HepG2 (cell line): ENCODE results near the gene RCOR1. TPM values are rescaled to one million over a fixed set of nuclear protein-coding genes. Genes with fewer than 3 reads are reported as not detected.

Source experiments
- ATAC-seq: fragments of 200-7000 bp; cut with Tn5 transposase; 3 replicates; pipeline ENCODE4 v1.9.1; 2020; ENCODE audit warnings: mild to moderate bottlenecking, moderate library complexity
- BruUV-seq: library from RNA; stranded (reverse); fragments of 400-500 nt; replicated peaks from 2 replicates; lab custom pipeline; 2021; lab: Mats Ljungman, UMichigan
- CTCF ChIA-PET: fragments of 300-600 bp; formaldehyde crosslinking; extraction: SDS; loops from one replicate; lab custom pipeline; 2021; ENCODE audit warnings: low total read pairs, inconsistent platforms, low intra/inter-chr PET ratio; lab: Yijun Ruan, JAX
- POLR2A ChIA-PET: fragments of 350-600 bp; sonication (Branson Sonifier 250); formaldehyde crosslinking; loops from one replicate; lab custom pipeline; 2020; ENCODE audit warnings: antibody characterized with exemption, inconsistent platforms; lab: Yijun Ruan, JAX
- DNase-seq: peaks from one replicate; pipeline ENCODE4 v3.0.0-alpha.2; 2015; ENCODE audit warnings: low spot score
- FAIRE-seq: peaks from 3 replicates; lab custom pipeline; 2011; peaks lifted over from hg19 to GRCh38; lab: Jason Lieb, UNC
- H2AFZ ChIP-seq: one replicate; pipeline ENCODE4 v1.6.1; 2011; ENCODE audit warnings: low read length, inconsistent platforms
- H3K27ac ChIP-seq: fragments of 300-600 bp; 3 replicates; pipeline ENCODE4 v1.8.0; 2011; ENCODE audit warnings: mixed run types, mild to moderate bottlenecking, mixed read lengths, low read length, inconsistent platforms; ENCODE audit not compliant: insufficient read depth; ENCODE audit errors: extremely low read length
- H3K27me3 ChIP-seq, 2 experiments: fragments of 200-600 bp in 1 of 2; 2 replicates in 1 of 2; 3 replicates in 1 of 2; pipeline versions ENCODE4 v1.6.0 to v1.8.0; 2011; ENCODE audit warnings: low read length in 2 of 2, mild to moderate bottlenecking in 2 of 2, moderate library complexity in 2 of 2, inconsistent platforms in 1 of 2; ENCODE audit not compliant: insufficient read depth in 2 of 2, control insufficient read depth in 1 of 2
- H3K36me3 ChIP-seq, 2 experiments: fragments of 200-600 bp in 1 of 2; replicated peaks in 1 of 2; 2 replicates in 1 of 2; 3 replicates in 1 of 2; pipeline versions ENCODE4 v1.5.1 to v1.8.0; 2011; ENCODE audit warnings: low read length in 2 of 2, inconsistent platforms in 1 of 2; ENCODE audit not compliant: insufficient read depth in 2 of 2, control insufficient read depth in 1 of 2
- H3K4me1 ChIP-seq: 2 replicates; pipeline ENCODE4 v1.5.1; 2012; ENCODE audit warnings: low read length, inconsistent platforms; ENCODE audit not compliant: insufficient read depth
- H3K4me2 ChIP-seq: 2 replicates; pipeline ENCODE4 v1.6.0; 2011; ENCODE audit warnings: low read depth, low read length, inconsistent platforms
- H3K4me3 ChIP-seq, 3 experiments: fragments of 200-600 bp in 1 of 3; sonication (generic), shearing (Covaris generic) in 1 of 3; replicated peaks in 1 of 3; 2 replicates each; pipeline ENCODE4 v1.5.1; 2011 to 2016; ENCODE audit warnings: low read length in 3 of 3, inconsistent platforms in 2 of 3, low read depth in 2 of 3, mild to moderate bottlenecking in 2 of 3, control low read depth in 1 of 3, mixed read lengths in 1 of 3; ENCODE audit not compliant: insufficient read depth in 1 of 3
- H3K79me2 ChIP-seq: one replicate; pipeline ENCODE4 v1.6.1; 2011; ENCODE audit warnings: low read length, inconsistent platforms; ENCODE audit not compliant: insufficient read depth
- H3K9ac ChIP-seq: 2 replicates; pipeline ENCODE4 v1.6.0; 2011; ENCODE audit warnings: mild to moderate bottlenecking, low read depth, low read length, inconsistent platforms; ENCODE audit not compliant: insufficient read depth
- H3K9me3 ChIP-seq: 2 replicates; pipeline ENCODE4 v1.5.1; 2012; ENCODE audit warnings: mild to moderate bottlenecking, low read length
- H4K20me1 ChIP-seq: 2 replicates; pipeline ENCODE4 v1.6.0; 2011; ENCODE audit warnings: inconsistent platforms, mild to moderate bottlenecking, low read length, moderate library complexity; ENCODE audit not compliant: insufficient read depth
- ASH2L ChIP-seq: fragments of 300-600, 200-600 bp; sonication (generic); IDR thresholded peaks from 2 replicates; pipeline ENCODE4 v1.7.0; 2017; ENCODE audit warnings: low read depth, mild to moderate bottlenecking, moderate library complexity, mixed read lengths, low read length; ENCODE audit not compliant: insufficient read length
- DNMT3B ChIP-seq: conservative IDR thresholded peaks from 2 replicates; pipeline ENCODE4 v1.6.1; 2016; ENCODE audit warnings: missing biosample characterization, control low read depth
- DR1 ChIP-seq: sonication (generic); formaldehyde crosslinking; IDR thresholded peaks from 2 replicates; pipeline ENCODE4 v1.8.0; 2021; ENCODE audit warnings: mild to moderate bottlenecking, missing genetic modification reagents, inconsistent platforms
- RBAK ChIP-seq: sonication (generic); formaldehyde crosslinking; IDR thresholded peaks from 2 replicates; pipeline ENCODE4 v1.5.1; 2020; ENCODE audit warnings: mild to moderate bottlenecking, missing genetic modification reagents
- TARDBP ChIP-seq: sonication (generic); formaldehyde crosslinking; IDR thresholded peaks from 2 replicates; pipeline ENCODE4 v1.8.0; 2022; ENCODE audit warnings: mild to moderate bottlenecking, missing genetic modification reagents
- ZBTB42 ChIP-seq: sonication (generic); formaldehyde crosslinking; IDR thresholded peaks from 2 replicates; pipeline ENCODE4 v1.5.0; 2020; ENCODE audit warnings: mild to moderate bottlenecking, missing genetic modification reagents
- ZFP91 ChIP-seq: sonication (generic); formaldehyde crosslinking; IDR thresholded peaks from 2 replicates; pipeline ENCODE4 v1.9.0; 2022; ENCODE audit warnings: missing genetic modification reagents, mild to moderate bottlenecking, borderline replicate concordance
- ZMYM3 ChIP-seq: sonication (generic); formaldehyde crosslinking; IDR thresholded peaks from 2 replicates; pipeline ENCODE4 v1.5.1; 2020; ENCODE audit warnings: mild to moderate bottlenecking, missing genetic modification reagents
- ZNF121 ChIP-seq: sonication (generic); formaldehyde crosslinking; IDR thresholded peaks from 2 replicates; pipeline ENCODE4 v1.5.0; 2020; ENCODE audit warnings: mild to moderate bottlenecking, missing genetic modification reagents
- ZNF142 ChIP-seq: sonication (generic); formaldehyde crosslinking; IDR thresholded peaks from 2 replicates; pipeline ENCODE4 v1.4.0; 2020; ENCODE audit warnings: missing genetic modification reagents
- ZNF770 ChIP-seq: sonication (generic); formaldehyde crosslinking; IDR thresholded peaks from 2 replicates; pipeline ENCODE4 v1.5.0; 2020; ENCODE audit warnings: mild to moderate bottlenecking, missing genetic modification reagents
- ZNF775 ChIP-seq: sonication (generic); formaldehyde crosslinking; IDR thresholded peaks from 2 replicates; pipeline ENCODE4 v1.4.0; 2020; ENCODE audit warnings: missing genetic modification reagents, mild to moderate bottlenecking, moderate library complexity, borderline replicate concordance
- ZNF850 ChIP-seq: sonication (generic); formaldehyde crosslinking; conservative IDR thresholded peaks from 2 replicates; pipeline ENCODE4 v1.9.0; 2021; ENCODE audit warnings: mild to moderate bottlenecking, missing genetic modification reagents
- WGBS: methylation state at CpG from one replicate; pipeline ENCODE4 v1.1.6; 2017; ENCODE audit warnings: low lambda C conversion rate; 5-methylcytosine and 5-hydroxymethylcytosine counted together
- in situ Hi-C: cut with HindIII; loops from 2 replicates; pipeline ENCODE4 v1.10.0; 2017; ENCODE audit warnings: low pct_unique_long_range_greater_than_20kb; ENCODE audit not compliant: extremely low pct_ligation_motif_present
- intact Hi-C: fragments of 100-400 bp; cut with micrococcal nuclease; formaldehyde crosslinking; loops from one replicate; pipeline ENCODE4 v1.10.0; 2022; ENCODE audit not compliant: unreplicated experiment
- polyA plus RNA-seq, 8 experiments: library from polyadenylated mRNA; depleted of rRNA in 3 of 8; stranded (reverse) in 7 of 8; unstranded in 1 of 8; fragments of >200 nt; fragmentation: Illumina TruSeq in 4 of 8; extraction: Trizol in 4 of 8; gene quantifications; 2 replicates each; pipeline versions ENCODE4 v1.2.1 to v1.2.3, GENCODE V29; 2011 to 2016; ENCODE audit warnings: low read depth in 4 of 8, missing spikeins in 1 of 8, mixed read lengths in 1 of 8; ENCODE audit not compliant: insufficient read depth in 1 of 8
- total RNA-seq, 5 experiments: library from RNA; depleted of rRNA; stranded (reverse); fragments of >200 nt; fragmentation: Illumina TruSeq; extraction: Trizol; gene quantifications; 2 replicates each; pipeline ENCODE4 v1.2.3, GENCODE V29; 2016; ENCODE audit warnings: low read depth in 1 of 5

The RCOR1 gene
- total and polyA plus RNA-seq, 2 of the 13 experiments (the other 11 are each of a cell fraction or from before 2014, with no cell fraction given), result 10.2 to 11.1 TPM

GRCh38 chr14:102671410-102671809 is 79.0 kb downstream of the RCOR1 start:
- H3K9me3 ChIP-seq, result no peaks in the 10 kb centered on the region
- H3K27me3 ChIP-seq, result no peaks in the 10 kb centered on the region
- peaks cover 18% of the 10 kb centered on the region for H3K4me1 ChIP-seq
- no peak overlapping the region for H2AFZ ChIP-seq
- ATAC-seq, result no peak
- in situ Hi-C loops, result no loop called here
- FAIRE-seq, result no peak
- H3K36me3 ChIP-seq, result no peaks in the 10 kb centered on the region; a peak in 1 of 5 replicates
- H3K27ac ChIP-seq, result no peak overlapping the region
- ChIA-PET POLR2A (interaction anchor here (0.6 kb wide), 1 partner anchor 25 kb away, joined by 4 read pairs; no protein-coding TSS in a partner anchor), CTCF (no interaction called here)
- no peak overlapping the region for H3K9ac ChIP-seq
- BruUV-seq, result no TSS peak
- no peaks in the 10 kb centered on the region; the same call in 1 of the 2 replicates for H4K20me1 ChIP-seq
- peaks cover 60% of the 10 kb centered on the region for H3K79me2 ChIP-seq
- DNase-seq, result no peak
- intact Hi-C loops, result no loop called here
- WGBS, result 96% methylated on average over 3 of the region's 3 CpGs
- H3K4me2 ChIP-seq, result no peak overlapping the region
- H3K4me3 ChIP-seq, result no peak overlapping the region
- no peak for TF ChIP-seq DR1 (CRISPR knock-in tag)
- no peak for TF ChIP-seq ZNF142 (CRISPR knock-in tag)
- no peak for TF ChIP-seq TARDBP
- no peak for TF ChIP-seq ASH2L
- no peak for TF ChIP-seq ZBTB42 (CRISPR knock-in tag)
- TF ChIP-seq ZNF775 (CRISPR knock-in tag), result no peak
- no peak for TF ChIP-seq DNMT3B
- TF ChIP-seq ZFP91 (CRISPR knock-in tag), result 0 out of 2 replicates have a peak, but pooled peaks have one; percentile 22
- no peak for TF ChIP-seq ZNF850 (CRISPR knock-in tag)
- TF ChIP-seq RBAK (CRISPR knock-in tag), result no peak
- peak; percentile 93 for TF ChIP-seq ZNF770 (CRISPR knock-in tag)
- TF ChIP-seq ZNF121 (CRISPR knock-in tag), result peak; percentile 93
- peak; percentile 30; the same call in 1 of the 2 replicates for TF ChIP-seq ZMYM3 (CRISPR knock-in tag)
